PC-3 (cell line): ENCODE results near the gene IBTK. TPM values are rescaled to one million over a fixed set of nuclear protein-coding genes. Genes with fewer than 3 reads are reported as not detected.
A peak's percentile ranks its signal among the peaks of the same experiment; 100 is the strongest.

ENCODE experiments used
- ATAC-seq: fragments of 200-7000 bp; cut with Tn5 transposase; 2 replicates; pipeline ENCODE4 v1.9.1; 2020; ENCODE audit warnings: mild to moderate bottlenecking, moderate library complexity
- BruUV-seq: library from RNA; stranded (reverse); fragments of 400-500 nt; replicated peaks from 2 replicates; lab custom pipeline; 2021; lab: Mats Ljungman, UMichigan
- CTCF ChIA-PET: fragments of 300-600 bp; sonication (Branson Sonifier 250); formaldehyde crosslinking; loops from one replicate; lab custom pipeline; 2022; ENCODE audit warnings: antibody characterized with exemption; lab: Charles Lee
- POLR2A ChIA-PET: fragments of 300-600 bp; sonication (Branson Sonifier 250); formaldehyde crosslinking; loops from one replicate; lab custom pipeline; 2022; ENCODE audit warnings: antibody characterized with exemption; ENCODE audit not compliant: unreplicated experiment; lab: Charles Lee
- DNase-seq: peaks from one replicate; pipeline ENCODE4 v3.0.0-alpha.2; 2015
- H2AFZ ChIP-seq: fragments of 300-600 bp; sonication (generic); 2 replicates; pipeline ENCODE4 v1.6.0; 2016; ENCODE audit warnings: antibody characterized with exemption, low read length
- H3F3A ChIP-seq: fragments of 300-600 bp; sonication (generic); one replicate; pipeline ENCODE4 v1.6.0; 2017; ENCODE audit warnings: antibody characterized with exemption, low read length, control low read depth, mild to moderate bottlenecking; ENCODE audit not compliant: unreplicated experiment
- H3K27ac ChIP-seq: fragments of 300-600 bp; sonication (generic); 2 replicates; pipeline ENCODE4 v1.5.1; 2016; ENCODE audit warnings: mild to moderate bottlenecking, low read length
- H3K27me3 ChIP-seq: fragments of 300-600 bp; sonication (generic); 2 replicates; pipeline ENCODE4 v1.6.1; 2016; ENCODE audit warnings: low read length, mixed read lengths
- H3K36me3 ChIP-seq: fragments of 300-600 bp; sonication (generic); 2 replicates; pipeline ENCODE4 v1.6.1; 2016; ENCODE audit warnings: low read depth, mixed run types, low read length, mixed read lengths
- H3K4me1 ChIP-seq: fragments of 300-600 bp; sonication (generic); 2 replicates; pipeline ENCODE4 v1.5.1; 2016; ENCODE audit warnings: low read length; ENCODE audit not compliant: insufficient read depth
- H3K4me2 ChIP-seq: fragments of 300-600 bp; sonication (generic); 2 replicates; pipeline ENCODE4 v1.6.0; 2016; ENCODE audit warnings: low read length
- H3K4me3 ChIP-seq: fragments of 300-600 bp; sonication (generic); 2 replicates; pipeline ENCODE4 v1.5.1; 2016; ENCODE audit warnings: mild to moderate bottlenecking, low read length, mixed read lengths
- H3K79me2 ChIP-seq: fragments of 300-600 bp; sonication (generic); 2 replicates; pipeline ENCODE4 v1.6.1; 2017; ENCODE audit warnings: low read length, mixed read lengths
- H3K9ac ChIP-seq: fragments of 300-600 bp; sonication (generic); 2 replicates; pipeline ENCODE4 v1.6.0; 2016; ENCODE audit warnings: mild to moderate bottlenecking, low read length
- H3K9me2 ChIP-seq: fragments of 300-600 bp; sonication (generic); replicated peaks from 2 replicates; pipeline ENCODE4 v1.6.1; 2016; ENCODE audit warnings: mixed run types, low read length, mixed read lengths
- H3K9me3 ChIP-seq: fragments of 300-600 bp; sonication (generic); 2 replicates; pipeline ENCODE4 v1.6.1; 2016; ENCODE audit warnings: low read length, mixed read lengths
- H4K20me1 ChIP-seq: fragments of 300-600 bp; sonication (generic); 2 replicates; pipeline ENCODE4 v1.6.1; 2016; ENCODE audit warnings: low read length, mixed read lengths
- EZH2 ChIP-seq: fragments of 300-600 bp; sonication (generic); IDR thresholded peaks from one replicate; pipeline ENCODE4 v1.6.1; 2017; ENCODE audit warnings: antibody characterized with exemption, mild to moderate bottlenecking, low read length; ENCODE audit not compliant: unreplicated experiment
- EZH2phosphoT487 ChIP-seq: fragments of 300-600 bp; sonication (generic); IDR thresholded peaks from 2 replicates; pipeline ENCODE4 v1.6.1; 2018; ENCODE audit warnings: mild to moderate bottlenecking, antibody characterized with exemption, low read length, borderline replicate concordance
- intact Hi-C: fragments of 100-400 bp; cut with micrococcal nuclease; formaldehyde crosslinking; loops from 2 replicates; pipeline ENCODE4 v1.9.0; 2023
- total RNA-seq: library from RNA; depleted of rRNA; stranded (reverse); fragments of >200 nt; gene quantifications from 2 replicates; pipeline ENCODE4 v1.2.3, GENCODE V29; 2014
- TF ChIP-seq, protein P1 (sequence below): fragments of 300-600 bp; sonication (generic); conservative IDR thresholded peaks from 2 replicates; pipeline ENCODE4 v1.5.1; 2017; ENCODE audit warnings: antibody characterized with exemption, low read depth, mild to moderate bottlenecking, low read length

Gene IBTK
- total RNA-seq, 1 experiment from 2014 or later = 17.2 TPM

DNA sequence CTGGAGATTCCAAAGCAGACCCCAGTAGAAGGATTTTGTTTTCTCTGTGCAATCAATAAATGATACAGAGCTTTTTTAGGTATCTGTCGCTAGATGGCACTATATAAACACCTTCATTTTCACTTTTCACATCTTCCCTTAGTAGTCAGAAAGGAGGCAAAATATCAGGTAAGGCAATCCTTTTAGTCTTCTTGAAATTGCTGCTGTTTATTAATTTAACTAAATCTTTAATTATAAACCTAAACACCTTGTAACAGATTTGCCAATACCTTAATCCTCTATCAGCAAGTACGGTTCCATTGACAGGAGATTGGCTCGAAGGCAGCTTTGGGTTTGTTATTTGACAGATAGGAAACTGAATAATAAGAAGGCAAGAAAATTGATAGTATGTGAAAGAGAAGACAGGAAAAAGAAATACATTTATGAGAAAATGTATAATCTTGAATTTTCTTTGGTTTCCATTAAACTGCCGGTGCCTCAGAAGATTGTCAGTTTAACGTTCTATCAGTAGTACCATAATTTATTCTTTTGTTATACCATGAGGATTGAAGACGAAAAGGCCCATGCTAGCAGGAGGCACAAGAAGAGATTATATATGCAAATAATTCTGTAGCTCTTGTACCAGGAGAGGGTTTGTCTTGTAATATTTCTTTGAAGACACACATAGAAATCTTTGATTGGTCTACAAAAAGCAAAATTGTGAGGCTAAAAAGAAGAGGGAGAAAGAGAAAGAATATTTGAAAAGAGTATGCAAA is 23.5 kb upstream of the IBTK start:
- POLR2A ChIA-PET = no interaction called here

DNA sequence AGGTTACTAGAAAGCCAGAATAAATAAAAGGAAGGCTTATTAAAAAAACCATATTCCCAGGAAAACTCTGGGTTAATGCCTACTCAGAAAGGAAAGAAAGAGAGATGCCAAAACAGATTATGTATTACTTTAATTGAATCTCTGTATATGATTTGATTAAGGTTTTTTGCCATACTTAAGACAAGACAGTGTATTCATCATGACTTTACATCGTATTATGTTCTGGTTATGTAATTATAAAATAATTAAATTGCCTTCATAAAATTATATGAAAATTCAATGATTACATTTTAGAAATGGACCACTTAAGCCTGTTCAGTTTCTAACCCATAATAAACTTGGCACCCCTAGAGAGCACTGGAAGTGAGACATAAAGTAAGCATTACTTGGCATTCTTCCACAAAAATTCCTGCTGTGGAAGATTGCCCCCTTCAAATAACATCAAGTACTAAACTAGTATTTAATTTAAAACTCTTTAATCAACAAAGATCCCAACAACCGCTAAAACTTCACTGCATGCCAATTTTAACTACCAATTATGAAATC is 20.8 kb upstream of the IBTK start:
- no TSS peak for BruUV-seq
- no peak overlapping the region for H3K4me3 ChIP-seq
- peaks cover 13% of the 10 kb centered on the region for H3K4me1 ChIP-seq
- H3F3A ChIP-seq = no peaks in the 10 kb centered on the region
- intact Hi-C loops = no loop called here
- TF ChIP-seq, protein P1, sequence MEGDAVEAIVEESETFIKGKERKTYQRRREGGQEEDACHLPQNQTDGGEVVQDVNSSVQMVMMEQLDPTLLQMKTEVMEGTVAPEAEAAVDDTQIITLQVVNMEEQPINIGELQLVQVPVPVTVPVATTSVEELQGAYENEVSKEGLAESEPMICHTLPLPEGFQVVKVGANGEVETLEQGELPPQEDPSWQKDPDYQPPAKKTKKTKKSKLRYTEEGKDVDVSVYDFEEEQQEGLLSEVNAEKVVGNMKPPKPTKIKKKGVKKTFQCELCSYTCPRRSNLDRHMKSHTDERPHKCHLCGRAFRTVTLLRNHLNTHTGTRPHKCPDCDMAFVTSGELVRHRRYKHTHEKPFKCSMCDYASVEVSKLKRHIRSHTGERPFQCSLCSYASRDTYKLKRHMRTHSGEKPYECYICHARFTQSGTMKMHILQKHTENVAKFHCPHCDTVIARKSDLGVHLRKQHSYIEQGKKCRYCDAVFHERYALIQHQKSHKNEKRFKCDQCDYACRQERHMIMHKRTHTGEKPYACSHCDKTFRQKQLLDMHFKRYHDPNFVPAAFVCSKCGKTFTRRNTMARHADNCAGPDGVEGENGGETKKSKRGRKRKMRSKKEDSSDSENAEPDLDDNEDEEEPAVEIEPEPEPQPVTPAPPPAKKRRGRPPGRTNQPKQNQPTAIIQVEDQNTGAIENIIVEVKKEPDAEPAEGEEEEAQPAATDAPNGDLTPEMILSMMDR = no peak
- TF ChIP-seq EZH2 (no peak), EZH2phosphoT487 (no peak)
- H3K9me3 ChIP-seq = no peaks in the 10 kb centered on the region
- H2AFZ ChIP-seq = no peak overlapping the region
- no peaks in the 10 kb centered on the region for H3K27me3 ChIP-seq
- H3K79me2 ChIP-seq = no peaks in the 10 kb centered on the region
- H3K4me2 ChIP-seq = no peak overlapping the region
- no peaks in the 10 kb centered on the region for H4K20me1 ChIP-seq
- DNase-seq (peak; percentile 60), ATAC-seq (peak; percentile 49; the same call in 1 of the 2 replicates)
- POLR2A ChIA-PET = no interaction called here
- H3K9ac ChIP-seq = no peak overlapping the region
- H3K27ac ChIP-seq = no peak overlapping the region
- H3K9me2 ChIP-seq = no peaks in the 10 kb centered on the region
- CTCF ChIA-PET = no interaction called here
- H3K36me3 ChIP-seq = no peaks in the 10 kb centered on the region

More for the DNA sequence above, 23.5 kb upstream of the IBTK start:
- no peak for ATAC-seq
- no peaks in the 10 kb centered on the region for H3K9me2 ChIP-seq
- H3K4me3 ChIP-seq = no peak overlapping the region
- no peaks in the 10 kb centered on the region for H3K9me3 ChIP-seq
- H3K27me3 ChIP-seq = no peaks in the 10 kb centered on the region
- H3K27ac ChIP-seq = no peak overlapping the region
- no peak overlapping the region for H3K4me2 ChIP-seq
- intact Hi-C loops = loop anchor here (1.0 to 5.0 kb wide), 5 partner anchors 60 to 784 kb away; partner anchors contain the start of gene TPBG
- peaks cover 16% of the 10 kb centered on the region for H3K4me1 ChIP-seq
- no peaks in the 10 kb centered on the region for H3F3A ChIP-seq
- CTCF ChIA-PET = interaction anchor here (0.5 to 1.0 kb wide), 3 partner anchors 271 to 787 kb away, joined by 3 to 11 read pairs (median 4); no protein-coding TSS in a partner anchor
- no peak for TF ChIP-seq EZH2
- TF ChIP-seq, protein P1 = peak; percentile 71
- no peak for TF ChIP-seq EZH2phosphoT487
- no peak overlapping the region for H2AFZ ChIP-seq
- H3K9ac ChIP-seq = no peak overlapping the region
- no TSS peak for BruUV-seq
- peak; percentile 57 for DNase-seq
- no peaks in the 10 kb centered on the region for H3K36me3 ChIP-seq
- H4K20me1 ChIP-seq = no peaks in the 10 kb centered on the region
- H3K79me2 ChIP-seq = no peaks in the 10 kb centered on the region

DNA sequence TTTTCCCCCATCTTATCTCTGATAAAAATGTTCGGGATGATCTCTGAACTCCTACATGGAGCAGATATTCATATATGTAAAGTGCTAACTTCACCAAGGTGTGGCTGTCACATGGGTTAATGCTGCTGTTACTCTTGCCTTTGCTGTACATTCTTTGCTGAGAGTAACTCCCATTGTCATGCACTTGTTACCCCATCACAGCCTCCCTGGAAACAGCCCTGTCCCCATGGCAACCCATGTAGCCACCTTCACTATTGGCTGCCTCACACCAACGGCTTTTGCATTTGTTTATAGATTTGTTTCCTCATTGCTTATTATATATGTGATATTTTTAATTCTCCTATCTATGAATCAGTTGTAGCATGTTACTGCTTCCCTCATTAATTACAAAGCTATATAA is 17.3 kb upstream of the IBTK start:
- Histone ChIP-seq H3K4me2 (no peak overlapping the region), H3K9me2 (no peaks in the 10 kb centered on the region), H3K79me2 (no peaks in the 10 kb centered on the region), H3F3A (no peaks in the 10 kb centered on the region), H3K27me3 (no peaks in the 10 kb centered on the region), H3K9ac (no peak overlapping the region), H3K27ac (no peak overlapping the region), H3K9me3 (no peaks in the 10 kb centered on the region), H3K4me3 (no peak overlapping the region), H3K36me3 (no peaks in the 10 kb centered on the region), H2AFZ (no peak overlapping the region), H3K4me1 (peaks cover 31% of the 10 kb centered on the region), H4K20me1 (no peaks in the 10 kb centered on the region)
- POLR2A ChIA-PET = no interaction called here
- intact Hi-C loops = no loop called here
- CTCF ChIA-PET = no interaction called here
- ATAC-seq (no peak), DNase-seq (no peak)
- no peak for TF ChIP-seq EZH2
- TF ChIP-seq, protein P1 = no peak
- TF ChIP-seq EZH2phosphoT487 = no peak
- no TSS peak for BruUV-seq
